ENCODE results near the gene TMSB10. TPM values are rescaled to one million over a fixed set of nuclear protein-coding genes. Genes with fewer than 3 reads are reported as not detected.

The TMSB10 gene
- total and polyA plus RNA-seq, 10 donors, result 1,416 to 3,827 (median 2,602) TPM

- H3K27ac ChIP-seq, result peak overlapping the region in 6 of 8 donors; percentile 27 to 81 (median 75)
- DNase-seq, result peak; percentile 99
- H3K9me3 ChIP-seq, result no peaks in the 10 kb centered on the region
- 4 to 6% (median 5%) methylated on average over 24 to 34 of the region's 34 CpGs for WGBS, 5 donors
- no peaks in the 10 kb centered on the region for H3K27me3 ChIP-seq (replicated peaks in 1 of 7)
- TF ChIP-seq POLR2A (IDR thresholded peaks at IDR 0.05), result no peak
- TF ChIP-seq POLR2AphosphoS5 (IDR thresholded peaks at IDR 0.05), result peak; percentile 86 to 95 (median 93)
- TF ChIP-seq CTCF (IDR thresholded peaks at IDR 0.05 in 8 of 11, conservative IDR thresholded peaks at IDR 0.05 in 3 of 11), result peak; percentile 98 to 100 (median 99)
- no peaks in the 10 kb centered on the region for H3K36me3 ChIP-seq
- H3K4me1 ChIP-seq, result peaks cover 16 to 48% (median 39%) of the 10 kb centered on the region in 6 donors
- peak overlapping the region; percentile 29 to 79 (median 52) for H3K4me3 ChIP-seq
- intact Hi-C loops (cut with DNase I; ENCODE audit: low total_unique reads), result loop anchor here (5.0 kb wide), 2 partner anchors 59 to 429 kb away; no protein-coding TSS in a partner anchor
Measured at GRCh38 chr2:84925724-84926376, 20.4 kb downstream of the TMSB10 start.

- H3K4me3 ChIP-seq, result peak overlapping the region in 5 of 8 donors; percentile 52 to 79 (median 53)
- intact Hi-C loops (cut with DNase I; ENCODE audit: low total_unique reads), result loop anchor here (5.0 kb wide), 2 partner anchors 60 to 430 kb away; no protein-coding TSS in a partner anchor
- DNase-seq, result no peak
- peak overlapping the region in 2 of 8 donors; percentile 78 to 81 for H3K27ac ChIP-seq
- no peaks in the 10 kb centered on the region for H3K36me3 ChIP-seq
- H3K9me3 ChIP-seq, result no peaks in the 10 kb centered on the region
- peak in 6 of 11 experiments; percentile 6 to 51 (median 16) for TF ChIP-seq CTCF (IDR thresholded peaks at IDR 0.05 in 8 of 11, conservative IDR thresholded peaks at IDR 0.05 in 3 of 11)
- TF ChIP-seq POLR2A (IDR thresholded peaks at IDR 0.05), result no peak
- no peak for TF ChIP-seq POLR2AphosphoS5 (IDR thresholded peaks at IDR 0.05)
- peaks cover 16 to 48% (median 39%) of the 10 kb centered on the region in 6 donors for H3K4me1 ChIP-seq
- no peaks in the 10 kb centered on the region for H3K27me3 ChIP-seq (replicated peaks in 1 of 7)
- 43 to 52% (median 46%) methylated on average over 3 of the region's 3 CpGs for WGBS, 5 donors
Measured at GRCh38 chr2:84927275-84927627, 21.8 kb downstream of the TMSB10 start.

GRCh38 chr2:84931384-84931821 is 25.9 kb downstream of the TMSB10 start:
- H3K27ac ChIP-seq, result no peak overlapping the region
- H3K36me3 ChIP-seq, result no peaks in the 10 kb centered on the region
- H3K4me3 ChIP-seq, result no peak overlapping the region
- peaks cover 4 to 17% (median 10%) of the 10 kb centered on the region in 6 donors for H3K4me1 ChIP-seq
- no peaks in the 10 kb centered on the region for H3K9me3 ChIP-seq
- DNase-seq, result peak; percentile 13
- TF ChIP-seq POLR2AphosphoS5 (IDR thresholded peaks at IDR 0.05), result no peak
- TF ChIP-seq POLR2A (IDR thresholded peaks at IDR 0.05), result no peak
- no peak for TF ChIP-seq CTCF (IDR thresholded peaks at IDR 0.05 in 8 of 11, conservative IDR thresholded peaks at IDR 0.05 in 3 of 11)
- whole genome bisulfite sequencing, 5 donors, result 74 to 100% (median 85%) methylated on average over 1 of the region's 1 CpG
- no peaks in the 10 kb centered on the region for H3K27me3 ChIP-seq (replicated peaks in 1 of 7)
- intact Hi-C loops (cut with DNase I; ENCODE audit: low total_unique reads), result no loop called here

- no peaks in the 10 kb centered on the region for H3K36me3 ChIP-seq
- no peaks in the 10 kb centered on the region for H3K9me3 ChIP-seq
- peak; percentile 54 for DNase-seq
- intact Hi-C loops (cut with DNase I; ENCODE audit: low total_unique reads), result no loop called here
- H3K27me3 ChIP-seq (replicated peaks in 1 of 7), result no peaks in the 10 kb centered on the region
- peak overlapping the region; percentile 6 to 89 (median 84) for H3K27ac ChIP-seq
- WGBS, 5 donors, result 48 to 56% (median 55%) methylated on average over 5 of the region's 5 CpGs
- TF ChIP-seq POLR2AphosphoS5 (IDR thresholded peaks at IDR 0.05) (no peak), POLR2A (IDR thresholded peaks at IDR 0.05) (no peak)
- H3K4me1 ChIP-seq, result peaks cover 6 to 53% (median 34%) of the 10 kb centered on the region in 6 donors
- peak overlapping the region in 1 of 8 donors; percentile 53 for H3K4me3 ChIP-seq
Measured at GRCh38 chr2:84938194-84938879, 32.9 kb downstream of the TMSB10 start.
